Mucosa of rectum (tissue), 2 donors: ENCODE data around the gene CNGA4.
"Not testable (repeated sequence)": the region's sequence is repeated elsewhere in the genome, so short reads cannot be mapped to it uniquely, and the experiment has no call there.

ENCODE experiments used
- H3K27ac ChIP-seq, 2 donors: one replicate each; pipeline ENCODE4 v1.7.0; 2013; ENCODE audit warnings: inconsistent platforms in 2 of 2, low read depth in 2 of 2, low read length in 2 of 2
- H3K27me3 ChIP-seq, 2 donors: one replicate each; pipeline ENCODE4 v1.7.0; 2013; ENCODE audit warnings: low read length in 2 of 2; ENCODE audit not compliant: control insufficient read depth in 2 of 2, insufficient read depth in 2 of 2
- H3K36me3 ChIP-seq, 2 donors: one replicate each; pipeline ENCODE4 v1.7.0; 2013; ENCODE audit warnings: low read length in 2 of 2; ENCODE audit not compliant: control insufficient read depth in 2 of 2, insufficient read depth in 2 of 2
- H3K4me1 ChIP-seq, 2 donors: one replicate each; pipeline ENCODE4 v1.7.0; 2013; ENCODE audit warnings: low read length in 2 of 2, mild to moderate bottlenecking in 1 of 2; ENCODE audit not compliant: control insufficient read depth in 2 of 2, insufficient read depth in 2 of 2
- H3K4me3 ChIP-seq, 2 donors: one replicate each; pipeline ENCODE4 v1.7.0; 2013; ENCODE audit warnings: low read length in 2 of 2
- H3K9ac ChIP-seq, 2 donors: one replicate each; pipeline ENCODE4 v1.7.0; 2013; ENCODE audit warnings: low read length in 2 of 2, low read depth in 1 of 2, mild to moderate bottlenecking in 1 of 2
- H3K9me3 ChIP-seq, 2 donors: one replicate each; pipeline ENCODE4 v1.7.0; 2013; ENCODE audit warnings: low read length in 2 of 2; ENCODE audit not compliant: control insufficient read depth in 2 of 2
- donor health status: healthy.
- donor health status: Normal muscosa, but diverticular disease.

The CNGA4 gene

DNA sequence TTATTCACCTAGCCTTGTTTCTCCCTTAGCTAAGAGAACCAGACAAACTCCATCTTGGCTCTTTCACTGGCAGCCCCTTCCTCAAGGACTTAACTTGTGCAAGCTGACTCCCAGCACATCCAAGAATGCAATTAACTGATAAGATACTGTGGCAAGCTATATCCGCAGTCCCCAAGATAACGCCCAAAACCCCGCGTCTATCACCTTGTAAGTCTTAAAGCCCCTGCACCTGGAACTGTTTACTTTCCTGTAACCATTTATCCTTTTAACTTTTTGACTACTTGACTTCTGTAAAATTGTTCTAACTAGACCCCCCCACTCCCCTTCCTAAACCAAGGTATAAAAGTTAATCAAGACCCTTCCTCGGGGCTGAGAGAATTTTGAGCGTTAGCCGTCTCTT lies 41.9 kb downstream of the CNGA4 start:
- H3K4me1 ChIP-seq, H3K27me3 ChIP-seq, H3K9ac ChIP-seq, H3K36me3 ChIP-seq, H3K4me3 ChIP-seq, H3K27ac ChIP-seq, H3K9me3 ChIP-seq: not testable (repeated sequence)

DNA sequence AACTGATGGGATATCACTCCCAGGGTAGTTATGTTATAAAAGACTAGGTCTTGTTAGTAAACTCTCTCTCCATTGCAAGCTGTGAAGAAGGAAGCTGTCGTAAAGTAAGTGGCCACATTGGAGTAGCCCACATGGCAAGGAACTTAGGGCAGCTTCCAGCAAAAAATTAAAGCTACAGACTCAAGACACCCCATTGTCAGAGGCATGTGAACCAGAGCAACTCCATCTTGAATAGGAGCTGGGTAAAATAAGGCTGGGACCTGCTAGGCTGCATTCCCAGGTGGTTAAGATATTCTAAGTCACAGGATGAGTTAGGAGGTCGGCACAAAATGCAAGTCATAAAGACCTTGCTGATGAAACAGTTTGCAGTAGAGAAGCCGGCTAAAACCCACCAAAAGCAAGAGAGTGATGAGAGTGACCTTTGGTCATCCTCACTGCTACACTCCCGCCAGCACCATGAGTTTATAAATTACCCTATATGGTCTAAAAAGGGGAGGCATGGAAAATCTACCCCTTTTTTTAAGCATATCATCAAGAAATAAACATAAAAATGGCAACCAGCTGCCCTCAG lies 44.6 kb downstream of the CNGA4 start:
- no peak overlapping the region for H3K27ac ChIP-seq
- H3K36me3 ChIP-seq, result no peaks in the 10 kb centered on the region
- no peak overlapping the region for H3K4me3 ChIP-seq
- no peaks in the 10 kb centered on the region for H3K9me3 ChIP-seq
- H3K27me3 ChIP-seq, result peaks cover 1 to 3% of the 10 kb centered on the region in 2 donors
- no peak overlapping the region for H3K9ac ChIP-seq
- H3K4me1 ChIP-seq, result no peaks in the 10 kb centered on the region

DNA sequence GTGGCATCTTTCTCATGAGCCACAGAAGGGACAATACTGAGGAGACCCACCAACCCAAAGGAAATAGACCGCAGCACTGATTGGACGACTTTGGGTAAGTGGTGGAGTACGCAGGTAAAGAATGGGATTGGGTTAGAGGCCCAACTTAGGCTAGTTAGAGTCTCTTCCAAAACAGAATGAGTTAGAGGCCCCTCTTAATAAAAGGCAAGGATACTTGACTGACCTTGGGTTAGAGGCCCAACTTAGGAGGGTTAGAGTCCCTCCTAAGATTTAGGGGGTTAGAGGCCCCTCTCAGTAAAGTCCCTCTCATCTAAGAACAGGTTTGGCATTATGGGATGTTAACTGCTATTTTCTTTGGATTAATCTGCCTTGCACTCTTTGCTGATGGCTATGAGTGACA lies 45.4 kb downstream of the CNGA4 start:
- Histone ChIP-seq H3K9me3 (no peaks in the 10 kb centered on the region), H3K27me3 (peaks cover 1 to 3% of the 10 kb centered on the region in 2 donors), H3K9ac (no peak overlapping the region), H3K36me3 (no peaks in the 10 kb centered on the region), H3K4me1 (no peaks in the 10 kb centered on the region), H3K27ac (no peak overlapping the region), H3K4me3 (no peak overlapping the region)

DNA sequence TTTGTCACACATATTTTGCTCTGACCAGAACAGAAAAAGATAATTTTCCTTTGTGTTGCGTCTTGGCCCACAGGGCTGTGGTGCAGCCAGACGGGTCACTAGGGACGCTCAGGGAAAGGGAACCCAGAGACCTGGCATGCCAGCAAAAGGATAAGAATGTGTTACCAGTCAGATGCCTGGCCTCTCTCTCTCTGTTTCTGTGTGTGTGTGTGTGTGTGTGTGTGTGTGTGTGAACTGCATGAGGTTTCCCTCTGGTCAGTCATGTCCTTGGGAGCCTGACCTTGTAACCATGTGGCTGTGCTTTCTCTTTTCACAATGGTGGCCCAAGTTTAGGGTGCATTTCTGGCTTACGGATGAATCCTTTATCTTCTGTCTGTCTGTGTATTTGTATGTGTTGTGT lies 46.1 kb downstream of the CNGA4 start:
- H3K9me3 ChIP-seq, result no peaks in the 10 kb centered on the region
- H3K9ac ChIP-seq, result no peak overlapping the region
- no peak overlapping the region for H3K4me3 ChIP-seq
- H3K27ac ChIP-seq, result no peak overlapping the region
- H3K4me1 ChIP-seq, result no peaks in the 10 kb centered on the region
- peaks cover 1 to 3% of the 10 kb centered on the region in 2 donors for H3K27me3 ChIP-seq
- H3K36me3 ChIP-seq, result no peaks in the 10 kb centered on the region
